Measurements from ENCODE around the gene SLC9A9. TPM values are rescaled to one million over a fixed set of nuclear protein-coding genes. Genes with fewer than 3 reads are reported as not detected.

The SLC9A9 gene
- total RNA-seq, 2 experiments from 2014 or later = 1.3 to 1.6 TPM

DNA sequence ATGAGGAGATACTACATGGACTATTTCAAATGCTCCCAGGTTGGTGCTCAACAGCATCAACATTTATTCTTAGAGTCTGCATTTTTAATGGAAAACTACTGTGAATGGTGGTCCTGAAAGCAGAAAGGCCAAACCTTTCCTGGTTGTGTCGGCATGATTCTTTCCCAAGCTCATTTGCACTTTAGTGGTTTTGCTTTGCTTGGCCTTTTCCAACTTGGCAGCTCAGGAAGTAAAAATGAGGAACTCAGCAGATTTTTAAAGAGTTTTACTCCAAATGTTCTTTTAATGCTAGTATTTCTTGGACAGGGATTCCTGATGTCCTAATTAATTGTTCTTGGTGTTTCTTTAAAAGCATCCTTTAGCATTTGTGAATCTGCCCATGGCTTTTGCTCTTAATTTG lies 197.4 kb downstream of the SLC9A9 start:
- ChIA-PET CTCF (interaction anchor here (3.3 kb wide), 1 partner anchor 23 kb away, joined by 11 read pairs; no protein-coding TSS in a partner anchor), POLR2A (no interaction called here)
- no peaks in the 10 kb centered on the region for H3K27me3 Mint-ChIP-seq
- no peak overlapping the region for H3K27ac Mint-ChIP-seq
- DNase-seq = no peak
- no peak overlapping the region for H3K4me3 Mint-ChIP-seq
- H3K36me3 Mint-ChIP-seq = peaks cover 16% of the 10 kb centered on the region
- H3K4me1 Mint-ChIP-seq (ENCODE audit: low read depth) = no peaks in the 10 kb centered on the region
- intact Hi-C loops (cut with micrococcal nuclease) = no loop called here
- H3K9me3 Mint-ChIP-seq = no peaks in the 10 kb centered on the region

DNA sequence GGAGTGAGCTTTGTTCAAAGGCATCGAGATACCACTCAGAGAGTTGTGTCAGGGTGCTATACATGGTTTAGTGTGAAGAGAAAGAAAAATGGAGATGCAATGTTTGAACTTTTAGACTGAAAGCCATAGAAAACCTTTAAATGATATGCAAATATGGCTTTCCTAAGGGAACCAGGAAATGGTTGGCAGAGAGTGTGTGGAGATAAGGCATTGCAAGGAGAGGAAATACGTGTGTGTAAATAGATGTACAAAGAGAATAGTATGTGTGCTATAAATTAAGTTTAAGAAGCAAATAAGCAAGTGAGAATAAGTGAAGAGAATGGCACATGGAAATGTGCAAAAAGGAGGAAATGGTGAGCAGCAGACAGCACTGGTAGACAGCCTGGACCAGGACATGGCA lies 198.1 kb downstream of the SLC9A9 start:
- DNase-seq = no peak
- H3K9me3 Mint-ChIP-seq = no peaks in the 10 kb centered on the region

DNA sequence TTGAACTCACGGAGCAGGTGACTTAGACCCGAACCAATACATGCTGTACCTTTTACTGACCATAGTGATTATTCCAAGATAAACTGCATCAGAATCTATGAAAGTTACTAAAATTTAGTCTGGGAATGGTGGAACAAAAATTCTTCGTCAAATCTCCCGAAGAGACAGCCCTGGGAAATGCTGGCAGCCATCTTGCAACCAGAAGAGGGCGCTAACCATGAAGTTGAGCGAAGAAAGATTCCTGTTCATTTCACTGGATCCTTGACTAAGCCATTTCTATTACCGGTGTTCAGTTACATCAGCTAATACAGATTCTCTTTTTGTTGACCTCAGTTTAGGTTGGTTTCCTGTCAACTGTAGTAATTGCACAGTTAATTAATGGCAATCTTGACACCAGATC lies 199.6 kb downstream of the SLC9A9 start:
- ChIA-PET POLR2A (no interaction called here), CTCF (interaction anchor here (0.5 to 3.3 kb wide), 3 partner anchors 25 to 1185 kb away, joined by 3 to 12 read pairs (median 11); no protein-coding TSS in a partner anchor)
- intact Hi-C loops (cut with micrococcal nuclease) = no loop called here
- DNase-seq = no peak
- H3K36me3 Mint-ChIP-seq = peaks cover 16% of the 10 kb centered on the region
- no peak overlapping the region for H3K27ac Mint-ChIP-seq
- H3K4me3 Mint-ChIP-seq = no peak overlapping the region
- H3K9me3 Mint-ChIP-seq = no peaks in the 10 kb centered on the region
- no peaks in the 10 kb centered on the region for H3K27me3 Mint-ChIP-seq
- H3K4me1 Mint-ChIP-seq (ENCODE audit: low read depth) = no peaks in the 10 kb centered on the region

More for the DNA sequence above, 198.1 kb downstream of the SLC9A9 start:
- no peaks in the 10 kb centered on the region for H3K4me1 Mint-ChIP-seq (ENCODE audit: low read depth)
- H3K27me3 Mint-ChIP-seq = no peaks in the 10 kb centered on the region
- ChIA-PET POLR2A (no interaction called here), CTCF (interaction anchor here (3.2 to 3.3 kb wide), 2 partner anchors 24 to 216 kb away, joined by 11 to 12 read pairs; no protein-coding TSS in a partner anchor)
- H3K27ac Mint-ChIP-seq = no peak overlapping the region
- peaks cover 16% of the 10 kb centered on the region for H3K36me3 Mint-ChIP-seq
- no peak overlapping the region for H3K4me3 Mint-ChIP-seq
- intact Hi-C loops (cut with micrococcal nuclease) = no loop called here

DNA sequence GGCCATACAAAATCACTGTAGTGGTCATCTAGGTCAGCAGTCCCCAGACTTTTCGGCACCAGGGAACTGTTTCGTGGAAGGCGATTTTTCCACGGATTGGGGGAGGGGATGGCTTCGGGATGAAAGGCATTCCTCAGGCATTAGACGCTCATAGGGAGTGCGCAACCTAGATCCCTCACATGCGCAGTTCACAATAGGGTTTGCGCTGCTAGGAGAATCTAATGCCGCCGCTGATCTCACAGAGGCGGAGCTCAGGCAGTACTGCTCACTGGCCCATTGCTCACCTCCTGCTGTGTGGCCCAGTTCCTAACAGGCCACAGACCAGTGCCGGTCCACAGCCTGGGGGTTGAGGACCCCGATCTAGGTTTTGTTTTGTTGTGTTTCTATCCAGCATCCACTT lies 200.1 kb downstream of the SLC9A9 start:
- H3K9me3 Mint-ChIP-seq = no peaks in the 10 kb centered on the region
- H3K27me3 Mint-ChIP-seq = no peaks in the 10 kb centered on the region
- CTCF ChIA-PET = interaction anchor here (0.5 to 3.3 kb wide), 3 partner anchors 26 to 1185 kb away, joined by 3 to 12 read pairs (median 11); no protein-coding TSS in a partner anchor
- H3K4me3 Mint-ChIP-seq = no peak overlapping the region
- intact Hi-C loops (cut with micrococcal nuclease) = no loop called here
- no peak for DNase-seq
- POLR2A ChIA-PET = no interaction called here
- H3K36me3 Mint-ChIP-seq = peaks cover 16% of the 10 kb centered on the region
- no peak overlapping the region for H3K27ac Mint-ChIP-seq
- no peaks in the 10 kb centered on the region for H3K4me1 Mint-ChIP-seq (ENCODE audit: low read depth)

DNA sequence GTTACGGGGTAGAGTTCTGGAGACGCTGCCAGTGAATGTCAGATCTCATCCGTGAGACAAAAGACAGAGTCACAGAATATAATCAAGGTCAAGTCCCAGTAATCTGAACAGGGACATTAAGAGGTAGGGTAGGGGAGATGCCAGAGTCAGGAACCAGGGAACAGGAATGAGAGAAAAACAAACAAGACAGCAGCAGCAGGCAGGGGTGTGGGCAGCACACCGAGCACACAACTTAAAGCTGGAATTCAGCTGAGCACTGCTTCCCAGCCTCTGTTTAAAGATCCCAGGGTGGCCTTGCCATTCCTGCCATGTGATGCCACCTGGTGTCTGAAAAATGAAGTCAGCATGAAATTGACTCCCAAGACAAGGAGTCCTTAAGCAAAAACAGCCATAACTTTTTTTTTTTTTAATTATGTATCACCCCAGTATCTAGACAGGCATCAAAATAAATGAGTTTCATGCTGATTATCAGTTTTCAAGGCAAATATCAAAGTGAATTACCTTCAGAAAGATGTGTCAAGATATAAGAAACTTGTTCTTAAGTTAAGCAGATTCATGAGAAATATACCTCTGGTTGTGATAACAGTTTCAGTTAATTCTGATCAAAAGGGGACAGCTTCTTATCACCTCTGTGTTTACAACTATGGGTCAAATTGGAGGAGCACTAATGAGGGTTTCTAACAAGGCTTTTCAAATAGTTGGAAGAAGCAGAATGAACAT lies 203.7 kb downstream of the SLC9A9 start:
- ChIA-PET CTCF (interaction anchor here (0.6 to 1.9 kb wide), 5 partner anchors 30 to 1069 kb away, joined by 3 to 6 read pairs (median 5); no protein-coding TSS in a partner anchor), POLR2A (no interaction called here)
- Mint-ChIP-seq H3K9me3 (peaks cover 6% of the 10 kb centered on the region), H3K27me3 (no peaks in the 10 kb centered on the region), H3K4me1 (ENCODE audit: low read depth) (no peaks in the 10 kb centered on the region), H3K4me3 (no peak overlapping the region), H3K36me3 (peaks cover 17% of the 10 kb centered on the region), H3K27ac (no peak overlapping the region)
- intact Hi-C loops (cut with micrococcal nuclease) = loop anchor here (1.0 to 5.0 kb wide), 3 partner anchors 107 to 523 kb away; no protein-coding TSS in a partner anchor
- DNase-seq = peak; percentile 27

DNA sequence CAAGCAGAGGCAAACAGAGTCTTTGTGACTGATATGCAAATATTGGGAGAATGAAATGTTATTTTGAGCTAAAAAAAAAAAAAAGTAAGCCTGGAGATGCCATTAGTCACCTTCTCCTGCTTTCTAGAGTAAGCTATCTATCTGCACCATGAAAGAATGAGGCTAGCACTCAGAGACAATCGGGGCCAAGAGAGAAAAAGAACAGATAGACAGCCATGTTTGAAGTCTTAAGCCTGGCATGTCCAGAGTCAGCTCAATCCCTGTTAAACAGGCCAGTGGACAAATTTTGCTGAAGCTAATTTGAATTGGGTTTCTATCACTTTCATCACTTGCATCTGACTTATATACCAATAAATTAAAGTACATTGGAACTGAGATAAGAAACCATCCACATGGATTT lies 204.4 kb downstream of the SLC9A9 start:
- H3K4me1 Mint-ChIP-seq (ENCODE audit: low read depth) = no peaks in the 10 kb centered on the region
- no peak overlapping the region for H3K27ac Mint-ChIP-seq
- peaks cover 20% of the 10 kb centered on the region for H3K36me3 Mint-ChIP-seq
- intact Hi-C loops (cut with micrococcal nuclease) = loop anchor here (1.0 to 5.0 kb wide), 3 partner anchors 107 to 523 kb away; no protein-coding TSS in a partner anchor
- H3K9me3 Mint-ChIP-seq = peaks cover 12% of the 10 kb centered on the region
- no peak overlapping the region for H3K4me3 Mint-ChIP-seq
- CTCF ChIA-PET = interaction anchor here (0.6 to 1.9 kb wide), 5 partner anchors 209 to 1068 kb away, joined by 3 to 6 read pairs (median 5); no protein-coding TSS in a partner anchor
- no peaks in the 10 kb centered on the region for H3K27me3 Mint-ChIP-seq
- no peak for DNase-seq
- POLR2A ChIA-PET = no interaction called here

DNA sequence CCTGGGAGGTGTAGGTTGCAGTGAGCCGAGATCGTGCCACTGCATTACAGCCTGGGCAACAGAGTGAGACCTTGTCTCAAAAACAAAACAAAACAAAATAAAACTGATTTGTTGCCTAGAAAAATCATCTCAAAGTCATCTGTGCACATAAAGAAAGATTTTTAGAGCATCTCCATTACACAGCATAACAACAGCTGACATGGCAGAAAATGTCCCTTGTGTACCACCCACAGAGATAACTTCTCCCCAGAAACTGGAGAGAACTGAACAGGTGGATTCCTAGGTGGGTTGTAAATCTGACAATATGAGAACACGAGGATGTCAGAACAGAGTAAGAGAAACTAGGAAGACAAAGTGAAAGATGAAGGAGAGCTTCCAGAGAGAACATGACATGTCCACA lies 207.5 kb downstream of the SLC9A9 start:
- Mint-ChIP-seq H3K27me3 (no peaks in the 10 kb centered on the region), H3K4me3 (no peak overlapping the region), H3K27ac (no peak overlapping the region), H3K4me1 (ENCODE audit: low read depth) (no peaks in the 10 kb centered on the region), H3K36me3 (peaks cover 33% of the 10 kb centered on the region), H3K9me3 (peaks cover 33% of the 10 kb centered on the region)
- POLR2A ChIA-PET = no interaction called here
- CTCF ChIA-PET = no interaction called here
- intact Hi-C loops (cut with micrococcal nuclease) = loop anchor here (5.0 kb wide), 2 partner anchors 103 to 208 kb away; no protein-coding TSS in a partner anchor
- no peak for DNase-seq

DNA sequence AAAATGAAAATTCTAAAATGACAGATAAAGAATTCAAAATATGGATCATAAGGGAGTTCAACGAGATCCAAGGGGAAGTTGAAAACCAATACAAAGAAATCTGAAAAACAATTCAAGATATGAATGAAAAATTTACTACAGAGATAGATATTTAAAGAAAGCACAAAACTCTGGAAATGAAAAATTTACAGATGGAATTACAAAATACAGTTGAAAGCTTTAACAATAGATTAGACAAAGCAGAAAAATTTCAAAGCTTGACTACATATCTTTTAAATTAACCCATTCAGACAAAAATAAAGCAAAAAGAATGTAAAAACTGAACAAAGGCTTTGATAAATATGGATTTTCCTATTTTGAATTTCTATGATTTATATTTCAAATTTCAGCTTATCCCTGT lies 211.1 kb downstream of the SLC9A9 start:
- ChIA-PET CTCF (no interaction called here), POLR2A (interaction anchor here (0.7 kb wide), 1 partner anchor 213 kb away, joined by 3 read pairs; no protein-coding TSS in a partner anchor)
- H3K27ac Mint-ChIP-seq = no peak overlapping the region
- intact Hi-C loops (cut with micrococcal nuclease) = no loop called here
- H3K4me1 Mint-ChIP-seq (ENCODE audit: low read depth) = no peaks in the 10 kb centered on the region
- no peaks in the 10 kb centered on the region for H3K27me3 Mint-ChIP-seq
- H3K36me3 Mint-ChIP-seq = peaks cover 32% of the 10 kb centered on the region
- no peak overlapping the region for H3K4me3 Mint-ChIP-seq
- no peak for DNase-seq
- H3K9me3 Mint-ChIP-seq = peaks cover 35% of the 10 kb centered on the region

DNA sequence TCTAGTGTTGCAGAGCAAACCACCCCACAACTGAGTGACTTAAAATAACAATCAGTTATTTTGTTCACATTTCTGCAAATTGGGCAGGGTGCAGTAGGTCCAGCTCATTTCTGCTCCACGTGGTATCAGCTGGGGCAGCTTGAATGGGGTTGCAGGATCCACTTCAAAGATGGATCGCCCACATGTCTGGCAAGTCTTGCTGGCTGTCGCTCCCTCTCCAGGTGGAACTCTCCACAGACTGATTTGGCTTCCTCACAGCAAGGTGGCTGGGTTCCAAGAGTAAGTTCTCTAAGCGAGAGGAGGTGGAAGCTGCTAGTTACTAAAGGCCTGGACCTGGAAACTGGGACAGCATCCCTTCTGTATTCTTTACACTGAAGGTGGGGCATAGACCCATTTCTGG lies 213.3 kb downstream of the SLC9A9 start:
- Mint-ChIP-seq H3K4me3 (no peak overlapping the region), H3K36me3 (peaks cover 22% of the 10 kb centered on the region), H3K27me3 (no peaks in the 10 kb centered on the region), H3K27ac (no peak overlapping the region), H3K4me1 (ENCODE audit: low read depth) (no peaks in the 10 kb centered on the region), H3K9me3 (peaks cover 29% of the 10 kb centered on the region)
- ChIA-PET POLR2A (no interaction called here), CTCF (no interaction called here)
- DNase-seq = no peak
- intact Hi-C loops (cut with micrococcal nuclease) = no loop called here

DNA sequence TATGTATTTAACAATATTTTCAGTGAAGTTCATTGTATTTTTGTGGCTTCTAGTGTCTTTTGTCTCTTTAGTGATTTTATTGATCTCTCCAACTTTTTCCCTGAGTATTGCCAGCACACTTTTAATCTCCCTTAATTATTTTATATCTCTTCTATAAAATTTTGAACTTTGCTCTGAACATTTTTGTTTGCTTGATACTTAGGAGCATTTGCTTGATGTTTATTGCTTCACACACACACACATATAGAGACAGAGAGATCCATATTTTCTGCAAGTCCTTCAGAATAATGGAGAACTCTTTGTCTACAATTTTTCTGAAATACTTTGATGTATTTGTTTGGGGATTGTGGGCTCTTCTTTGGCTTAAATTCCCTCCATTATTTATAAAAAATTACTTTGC lies 213.8 kb downstream of the SLC9A9 start:
- ChIA-PET POLR2A (no interaction called here), CTCF (no interaction called here)
- Mint-ChIP-seq H3K36me3 (peaks cover 21% of the 10 kb centered on the region), H3K27me3 (no peaks in the 10 kb centered on the region), H3K9me3 (peaks cover 28% of the 10 kb centered on the region), H3K4me1 (ENCODE audit: low read depth) (no peaks in the 10 kb centered on the region), H3K27ac (no peak overlapping the region), H3K4me3 (no peak overlapping the region)
- intact Hi-C loops (cut with micrococcal nuclease) = no loop called here
- DNase-seq = no peak

DNA sequence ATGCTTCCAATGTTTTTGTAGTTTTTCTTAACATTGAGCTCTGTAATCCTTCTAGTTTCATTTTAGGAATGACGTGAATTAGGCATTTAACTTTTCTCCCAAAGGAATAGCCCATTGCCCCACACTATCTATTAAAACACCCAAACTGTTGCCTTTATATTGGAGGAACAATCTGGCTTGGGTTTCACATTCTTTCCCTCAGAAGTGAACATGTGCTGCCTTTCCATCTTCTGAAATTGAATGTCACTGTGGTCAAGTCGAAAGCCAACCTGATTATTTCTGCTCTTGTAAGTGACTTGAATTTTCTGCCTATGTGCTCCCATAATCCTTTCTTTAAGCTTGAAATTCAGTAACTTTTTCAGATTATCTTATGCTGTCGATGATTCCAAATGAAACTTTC lies 214.5 kb downstream of the SLC9A9 start:
- no peak for DNase-seq
- intact Hi-C loops (cut with micrococcal nuclease) = no loop called here

DNA sequence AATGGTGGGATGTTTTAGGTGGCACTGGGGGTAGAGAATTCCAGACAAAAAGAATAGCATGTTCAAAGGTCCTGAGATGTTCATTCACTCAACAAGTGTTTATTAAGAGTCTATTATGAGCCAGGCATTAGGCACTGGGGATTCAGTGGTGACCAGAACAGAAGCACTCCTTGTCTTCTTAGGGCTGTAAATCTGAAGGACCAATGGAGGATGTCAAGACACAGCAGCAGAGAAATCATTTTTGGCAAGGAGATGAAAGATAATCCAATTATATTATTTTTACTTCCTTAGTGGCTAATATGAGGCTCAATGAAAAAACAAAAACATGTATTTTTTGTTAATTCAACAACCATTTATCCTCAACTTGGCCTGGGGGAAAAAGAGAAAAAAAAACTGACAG lies 218.5 kb downstream of the SLC9A9 start:
- H3K9me3 Mint-ChIP-seq = peaks cover 6% of the 10 kb centered on the region
- ChIA-PET CTCF (interaction anchor here (1.1 kb wide), 1 partner anchor 346 kb away, joined by 3 read pairs; no protein-coding TSS in a partner anchor), POLR2A (no interaction called here)

More for the DNA sequence above, 214.5 kb downstream of the SLC9A9 start:
- Mint-ChIP-seq H3K27ac (no peak overlapping the region), H3K36me3 (peaks cover 16% of the 10 kb centered on the region), H3K27me3 (no peaks in the 10 kb centered on the region), H3K4me1 (ENCODE audit: low read depth) (no peaks in the 10 kb centered on the region), H3K4me3 (no peak overlapping the region), H3K9me3 (peaks cover 22% of the 10 kb centered on the region)
- ChIA-PET POLR2A (no interaction called here), CTCF (interaction anchor here (0.6 to 1.1 kb wide), 2 partner anchors 14 to 185 kb away, joined by 3 to 4 read pairs; no protein-coding TSS in a partner anchor)

More for the DNA sequence above, 218.5 kb downstream of the SLC9A9 start:
- no peak for DNase-seq
- intact Hi-C loops (cut with micrococcal nuclease) = no loop called here
- Mint-ChIP-seq H3K27ac (no peak overlapping the region), H3K36me3 (peaks cover 3% of the 10 kb centered on the region), H3K4me1 (ENCODE audit: low read depth) (no peaks in the 10 kb centered on the region), H3K4me3 (no peak overlapping the region), H3K27me3 (no peaks in the 10 kb centered on the region)
